ENCODE measurements around the gene FAM216A.
A peak's percentile ranks its signal among the peaks of the same experiment; 100 is the strongest.
"Not testable (repeated sequence)": the region's sequence is repeated elsewhere in the genome, so short reads cannot be mapped to it uniquely, and the experiment has no call there.

The FAM216A gene

DNA sequence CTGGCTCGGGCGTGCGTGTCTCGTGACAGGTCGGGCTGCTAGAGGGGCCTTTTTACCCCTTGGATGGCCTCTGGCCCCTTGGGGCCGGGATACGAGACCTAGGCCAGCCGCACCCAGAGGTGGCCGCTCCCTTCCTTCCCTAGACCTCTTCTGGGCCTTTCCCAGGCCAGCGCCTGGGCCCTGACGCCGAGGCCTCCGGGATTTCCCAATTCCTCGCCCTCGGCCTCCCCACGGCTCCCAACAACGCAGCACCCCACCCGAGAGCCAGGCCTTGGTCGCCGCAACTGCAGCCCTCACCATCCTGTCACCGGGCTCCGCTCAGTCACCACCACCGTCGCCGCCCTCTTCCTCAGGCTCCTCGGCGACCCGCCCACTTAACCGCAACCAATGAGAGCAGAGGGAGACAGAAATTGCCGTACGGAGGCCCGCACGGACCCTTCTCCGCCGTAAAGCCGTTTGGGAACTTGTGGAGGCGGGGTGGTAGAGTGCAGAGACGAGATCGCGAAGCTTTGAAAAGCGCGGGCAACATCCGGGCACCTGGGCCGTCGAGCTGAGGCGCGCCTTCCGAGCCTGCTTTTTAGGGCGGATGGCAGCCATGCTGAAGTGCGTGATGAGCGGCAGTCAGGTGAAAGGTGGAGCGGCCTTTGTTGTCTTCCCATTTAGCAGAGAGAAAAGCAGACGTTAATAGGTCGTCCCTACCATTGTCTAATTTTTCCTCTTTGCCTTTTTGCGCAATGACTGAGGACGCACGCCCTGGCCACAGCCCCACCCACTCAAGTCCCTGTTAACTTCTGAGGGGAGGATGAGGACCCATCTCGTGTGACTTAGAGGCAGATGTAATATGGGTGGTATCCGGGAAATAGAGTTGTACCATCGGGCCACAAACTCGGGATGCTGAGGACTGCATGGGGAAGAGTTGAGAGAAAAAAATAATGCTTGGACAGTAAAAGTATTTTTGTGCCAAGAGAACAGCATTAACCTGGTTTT is 33.4 kb downstream of the FAM216A start, which contains the start of the genes RAD9B and VPS29:
Gene RAD9B, plus strand, starts transcription at position 580 of the 987 bp plus-strand sequence. Its CDS starts 7 bp downstream, at position 587.
Gene VPS29, minus strand, starts transcription at position 360 of the 987 bp plus-strand sequence. Its CDS starts 60 bp downstream, at position 300.
- DNase-seq, result peak; percentile 62

- no peak for DNase-seq
Observed at GRCh38 chr12:110503432-110503831, 34.8 kb downstream of the FAM216A start.

GRCh38 chr12:110505332-110505731 is 36.7 kb downstream of the FAM216A start:
- no peak for DNase-seq

DNA sequence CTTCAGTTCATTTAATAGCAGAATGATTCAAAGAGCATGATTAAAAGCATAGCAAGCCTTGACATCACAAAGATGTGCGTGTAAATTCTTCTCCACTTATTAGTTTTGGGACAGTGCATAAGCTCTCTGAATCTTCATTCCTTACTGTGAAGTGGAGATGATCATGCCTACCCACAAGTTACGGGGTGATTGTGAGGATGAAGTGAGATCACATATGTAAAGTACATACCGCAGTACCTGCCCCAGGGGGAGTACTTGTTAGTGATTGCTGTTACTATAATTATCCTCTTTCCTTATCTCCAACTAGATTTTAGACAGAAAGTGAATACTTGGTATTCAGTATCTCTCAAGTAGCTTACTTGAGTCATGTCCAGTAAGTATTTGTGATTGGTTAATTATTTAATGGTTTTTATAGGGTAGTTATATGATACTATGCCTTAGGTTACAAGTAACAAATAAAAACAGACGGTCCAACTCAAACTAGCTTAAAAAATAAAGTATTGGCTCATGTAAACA is 39.5 kb downstream of the FAM216A start:
- DNase-seq, result no peak

GRCh38 chr12:110513842-110514241 is 45.2 kb downstream of the FAM216A start:
- DNase-seq, result no peak

GRCh38 chr12:110514363-110514762 is 45.7 kb downstream of the FAM216A start:
- no peak for DNase-seq

GRCh38 chr12:110516995-110517394 is 48.4 kb downstream of the FAM216A start:
- no peak for DNase-seq

DNA sequence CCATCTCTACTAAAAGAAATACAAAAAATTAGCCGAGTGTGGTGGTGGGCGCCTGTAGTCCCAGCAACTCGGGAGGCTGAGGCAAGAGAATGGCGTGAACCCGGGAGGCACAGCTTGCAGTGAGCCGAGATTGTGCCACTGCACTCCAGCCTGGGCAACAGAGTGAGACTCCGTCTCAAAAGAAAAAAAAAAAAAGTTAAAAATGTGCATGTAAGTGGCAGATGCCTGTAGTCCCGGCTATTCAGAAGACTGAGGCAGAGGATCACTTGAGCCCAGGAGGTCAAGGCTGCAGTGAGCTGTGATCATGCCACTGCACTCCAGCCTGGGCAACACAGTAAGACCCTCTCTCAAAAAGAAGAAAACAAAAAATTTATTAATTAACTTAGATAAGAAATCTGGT is 49.4 kb downstream of the FAM216A start:
- DNase-seq, result not testable (repeated sequence)

DNA sequence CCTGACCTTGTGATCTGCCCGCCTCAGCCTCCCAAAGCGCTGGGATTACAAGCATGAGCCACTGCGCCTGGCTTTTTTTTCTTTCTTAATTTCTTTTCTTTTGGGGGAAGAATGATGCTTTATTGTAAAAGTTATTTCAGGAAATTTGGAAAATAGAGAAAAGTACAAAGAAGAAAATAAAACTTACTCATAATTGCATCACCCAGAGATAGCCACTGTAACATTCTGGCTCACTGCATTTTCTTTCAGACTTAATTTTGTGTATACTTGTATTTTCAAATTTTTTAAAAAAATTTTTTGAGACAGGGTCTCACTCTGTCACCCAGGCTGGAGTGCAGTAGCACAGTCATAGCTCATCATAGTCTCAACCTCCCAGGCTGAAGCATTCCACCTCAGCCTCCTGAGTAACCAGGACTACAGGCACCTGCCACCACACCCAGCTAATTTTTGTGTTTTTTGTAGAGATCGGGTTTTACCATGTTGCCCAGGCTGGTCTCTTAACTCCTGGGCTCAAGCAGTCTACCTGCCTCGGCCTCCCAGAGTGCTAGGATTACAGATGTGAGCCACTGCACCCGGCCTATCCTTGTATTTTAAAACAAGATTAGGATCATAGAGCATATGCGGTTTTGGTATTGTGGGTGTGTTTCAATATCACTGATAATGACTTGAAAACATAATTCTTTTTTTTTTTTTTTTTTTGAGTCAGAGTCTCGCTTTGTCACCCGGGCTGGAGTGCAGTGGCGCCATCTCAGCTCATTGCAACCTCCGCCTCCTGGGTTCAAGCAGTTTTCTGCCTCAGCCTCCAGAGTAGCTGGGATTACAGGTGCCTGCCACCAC is 52.4 kb downstream of the FAM216A start:
- not testable (repeated sequence) for DNase-seq

GRCh38 chr12:110528277-110528839 is 59.7 kb downstream of the FAM216A start:
- DNase-seq, result no peak

DNA sequence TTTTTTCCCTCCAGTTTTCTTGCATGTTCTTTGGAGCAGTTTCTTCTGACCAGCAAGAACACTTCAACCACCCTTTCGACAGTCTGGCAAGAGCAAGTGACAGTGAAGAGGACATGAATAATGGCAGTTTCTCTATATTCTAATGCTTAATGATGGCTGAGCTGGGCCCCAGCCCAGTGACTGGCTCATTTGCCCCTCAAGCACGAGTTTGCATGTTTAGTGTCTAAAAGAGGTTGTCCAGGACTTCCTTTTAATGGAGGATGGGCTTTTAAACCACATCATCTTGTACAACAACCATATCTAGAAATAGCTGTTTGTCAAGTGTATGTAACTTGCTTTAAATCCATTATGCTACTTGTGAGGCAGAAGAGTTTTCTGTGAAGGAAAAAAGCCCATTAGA is 61.9 kb downstream of the FAM216A start:
- no peak for DNase-seq

DNA sequence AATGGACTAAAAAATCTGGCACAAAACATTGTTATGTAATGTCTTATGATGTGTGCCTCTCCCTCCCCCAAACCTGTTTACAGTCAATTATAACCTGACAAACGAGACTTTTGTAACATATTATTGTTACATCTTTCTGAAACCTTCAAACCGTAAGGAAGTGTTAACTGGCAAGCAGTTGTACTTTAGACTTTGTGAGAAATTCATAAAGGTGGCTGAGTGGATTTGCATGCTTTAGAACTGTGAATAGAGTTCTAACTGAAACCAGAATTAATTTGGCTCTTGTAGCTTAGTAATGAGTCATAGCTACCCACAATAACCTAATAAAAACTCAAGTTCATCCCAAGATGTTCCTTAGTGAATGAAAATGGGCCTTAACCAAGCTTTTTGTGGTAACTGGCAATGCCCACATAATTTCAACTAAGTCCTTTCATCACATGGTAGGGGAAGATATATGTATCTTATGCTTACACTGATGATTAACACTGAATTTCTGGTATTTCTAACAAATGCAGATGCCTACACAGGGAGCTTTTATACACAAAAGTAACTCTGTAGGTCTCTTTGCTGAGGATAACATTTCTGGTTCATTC is 63.2 kb downstream of the FAM216A start:
- no peak for DNase-seq

DNA sequence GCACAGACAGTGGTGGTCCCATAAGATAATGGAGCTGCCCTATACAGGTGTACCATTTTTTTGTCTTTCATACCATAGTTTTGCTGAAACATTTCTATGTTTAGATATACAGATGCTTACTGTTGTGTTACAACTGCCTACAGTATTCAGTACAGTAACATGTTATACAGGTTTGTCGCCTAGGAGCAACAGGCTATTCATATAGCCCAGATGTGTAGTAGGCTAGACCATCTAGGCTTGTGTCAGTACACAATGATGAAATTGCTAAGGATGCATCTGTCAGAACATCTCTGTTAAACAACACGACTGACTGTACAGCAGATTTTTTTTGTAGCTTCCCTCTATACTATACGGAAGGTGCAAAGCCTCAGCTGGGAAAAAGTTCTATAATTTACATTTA is 64.0 kb downstream of the FAM216A start:
- no peak for DNase-seq

DNA sequence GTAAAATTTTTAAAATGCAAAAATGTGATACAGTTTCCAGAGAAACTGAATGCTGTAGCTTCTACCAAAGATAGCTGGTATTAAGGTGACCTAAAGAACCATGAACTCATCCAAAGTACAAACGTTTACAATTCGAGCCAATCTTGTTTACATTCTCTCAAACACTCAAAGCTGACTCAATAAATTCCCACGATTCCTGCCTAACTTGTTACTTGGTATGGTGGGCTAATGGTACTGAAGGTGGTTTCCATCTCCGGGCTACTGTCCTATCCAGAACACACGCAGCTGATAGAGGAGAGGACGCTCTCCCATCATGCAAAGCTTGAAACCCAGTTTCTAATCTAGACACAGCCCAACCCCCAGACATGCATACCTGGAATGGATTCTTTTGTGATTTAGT is 65.0 kb downstream of the FAM216A start:
- DNase-seq, result no peak

GRCh38 chr12:110534811-110535210 is 66.2 kb downstream of the FAM216A start:
- DNase-seq, result no peak

GRCh38 chr12:110536834-110537604 is 68.4 kb downstream of the FAM216A start:
- no peak for DNase-seq

DNA sequence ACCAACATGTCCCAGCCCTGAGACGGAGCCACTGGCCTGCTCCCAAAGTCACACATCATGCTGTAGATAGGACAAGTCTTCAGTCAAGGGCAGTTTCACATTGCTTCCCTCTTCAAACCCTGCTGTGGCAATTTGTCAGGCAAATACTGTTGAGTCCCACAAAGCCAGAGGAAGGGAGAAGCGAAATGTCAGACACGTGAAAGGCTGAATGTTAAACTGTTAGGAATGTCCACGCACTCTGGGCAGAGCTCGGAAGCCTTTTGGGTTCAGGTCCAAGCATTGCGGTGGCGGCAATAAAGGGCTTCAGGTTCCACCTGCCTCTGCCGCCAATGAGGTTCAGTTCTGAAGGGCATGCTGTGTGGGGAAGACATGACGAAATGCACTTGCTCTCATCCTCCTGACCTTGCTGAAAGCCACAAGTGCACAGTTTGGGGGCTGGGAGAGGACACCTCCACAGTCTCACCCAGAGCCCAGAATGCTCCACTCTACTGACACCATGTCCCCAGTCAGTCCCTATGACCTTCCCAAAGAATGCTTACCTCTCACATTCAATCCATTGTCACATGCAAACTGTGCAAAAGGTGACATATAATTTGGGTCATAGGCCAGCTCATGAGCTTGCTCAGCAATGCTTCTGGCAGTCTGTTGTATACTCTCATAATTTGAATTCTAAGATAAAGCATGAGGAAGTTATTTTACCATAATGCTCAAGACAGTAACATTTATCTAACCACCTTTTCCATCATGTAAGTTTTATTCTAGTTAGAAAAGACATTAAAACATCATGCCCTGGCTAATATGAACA is 69.2 kb downstream of the FAM216A start:
- no peak for DNase-seq

DNA sequence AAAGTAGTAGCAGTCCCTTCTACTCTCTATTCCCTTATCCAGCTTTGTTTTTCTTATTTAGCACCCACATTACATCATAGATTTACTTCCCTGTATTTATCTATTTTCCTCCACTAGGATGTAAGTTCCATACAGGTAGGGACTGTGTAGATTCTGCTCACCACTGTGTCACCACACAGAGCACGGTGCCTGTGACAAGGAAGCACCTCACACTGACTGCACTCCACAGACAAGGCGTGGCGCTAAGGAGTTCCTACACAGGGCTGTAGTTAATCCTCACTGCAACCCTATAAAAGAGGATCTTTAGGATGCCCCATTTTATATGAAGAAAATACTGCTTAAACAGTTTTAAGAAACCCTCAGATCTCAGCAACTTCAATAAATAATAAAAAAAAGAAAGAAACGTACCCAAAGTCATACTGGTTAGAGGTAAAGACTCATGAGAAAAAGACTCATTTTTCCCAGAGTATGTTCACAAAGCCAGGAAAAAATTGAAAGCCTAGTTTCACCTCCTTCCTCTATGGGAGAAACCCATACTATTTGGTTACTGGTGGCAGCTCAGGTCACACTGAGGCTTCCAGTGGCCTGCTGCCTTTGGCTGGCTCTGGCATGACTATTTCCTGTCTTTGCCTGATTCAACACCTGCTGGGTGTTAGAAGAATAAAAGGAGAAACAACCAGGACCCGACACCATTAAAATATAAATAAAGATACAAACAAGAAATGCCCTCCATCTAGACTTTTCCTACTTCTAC is 70.4 kb downstream of the FAM216A start:
- no peak for DNase-seq

All from 8988T (cell line).